ENCODE results near the gene MUSK. TPM values are rescaled to one million over a fixed set of nuclear protein-coding genes. Genes with fewer than 3 reads are reported as not detected.

The MUSK gene
- total RNA-seq, 1 donor from 2014 or later, result not detected

DNA sequence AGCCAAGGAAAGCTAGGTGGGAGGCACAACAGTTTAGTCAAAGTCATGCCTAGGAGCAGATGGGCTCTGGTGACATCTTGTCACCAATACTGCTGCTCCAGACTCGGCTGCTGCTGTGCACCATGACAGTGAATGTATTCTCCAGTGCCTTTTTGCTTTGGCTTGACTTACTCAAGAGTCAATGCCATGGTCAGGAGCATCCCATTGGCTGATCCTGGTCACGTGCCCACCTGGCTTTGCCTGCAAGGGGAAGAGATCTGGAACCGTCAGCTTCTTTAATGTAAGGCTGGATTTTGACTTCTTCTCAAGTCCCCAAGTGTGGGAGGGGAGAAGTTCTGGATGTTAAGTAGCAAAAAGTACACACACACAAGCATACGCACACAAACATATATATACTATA, 19.9 kb upstream of the MUSK start:
- no peaks in the 10 kb centered on the region for H3K4me1 Mint-ChIP-seq (ENCODE audit: low read depth, unreplicated experiment)
- no peaks in the 10 kb centered on the region for H3K36me3 Mint-ChIP-seq (ENCODE audit: unreplicated experiment)
- no peak overlapping the region for H3K27ac Mint-ChIP-seq (ENCODE audit: unreplicated experiment)
- H3K9me3 Mint-ChIP-seq (ENCODE audit: unreplicated experiment), result no peaks in the 10 kb centered on the region
- H3K27me3 Mint-ChIP-seq (ENCODE audit: unreplicated experiment), result peaks cover 1% of the 10 kb centered on the region
- TF ChIP-seq, protein P1, sequence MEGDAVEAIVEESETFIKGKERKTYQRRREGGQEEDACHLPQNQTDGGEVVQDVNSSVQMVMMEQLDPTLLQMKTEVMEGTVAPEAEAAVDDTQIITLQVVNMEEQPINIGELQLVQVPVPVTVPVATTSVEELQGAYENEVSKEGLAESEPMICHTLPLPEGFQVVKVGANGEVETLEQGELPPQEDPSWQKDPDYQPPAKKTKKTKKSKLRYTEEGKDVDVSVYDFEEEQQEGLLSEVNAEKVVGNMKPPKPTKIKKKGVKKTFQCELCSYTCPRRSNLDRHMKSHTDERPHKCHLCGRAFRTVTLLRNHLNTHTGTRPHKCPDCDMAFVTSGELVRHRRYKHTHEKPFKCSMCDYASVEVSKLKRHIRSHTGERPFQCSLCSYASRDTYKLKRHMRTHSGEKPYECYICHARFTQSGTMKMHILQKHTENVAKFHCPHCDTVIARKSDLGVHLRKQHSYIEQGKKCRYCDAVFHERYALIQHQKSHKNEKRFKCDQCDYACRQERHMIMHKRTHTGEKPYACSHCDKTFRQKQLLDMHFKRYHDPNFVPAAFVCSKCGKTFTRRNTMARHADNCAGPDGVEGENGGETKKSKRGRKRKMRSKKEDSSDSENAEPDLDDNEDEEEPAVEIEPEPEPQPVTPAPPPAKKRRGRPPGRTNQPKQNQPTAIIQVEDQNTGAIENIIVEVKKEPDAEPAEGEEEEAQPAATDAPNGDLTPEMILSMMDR (IDR thresholded peaks at IDR 0.05; ENCODE audit: partially characterized antibody, unreplicated experiment), result no peak
- no peak for DNase-seq
- no peak overlapping the region for H3K4me3 Mint-ChIP-seq (ENCODE audit: unreplicated experiment)

DNA sequence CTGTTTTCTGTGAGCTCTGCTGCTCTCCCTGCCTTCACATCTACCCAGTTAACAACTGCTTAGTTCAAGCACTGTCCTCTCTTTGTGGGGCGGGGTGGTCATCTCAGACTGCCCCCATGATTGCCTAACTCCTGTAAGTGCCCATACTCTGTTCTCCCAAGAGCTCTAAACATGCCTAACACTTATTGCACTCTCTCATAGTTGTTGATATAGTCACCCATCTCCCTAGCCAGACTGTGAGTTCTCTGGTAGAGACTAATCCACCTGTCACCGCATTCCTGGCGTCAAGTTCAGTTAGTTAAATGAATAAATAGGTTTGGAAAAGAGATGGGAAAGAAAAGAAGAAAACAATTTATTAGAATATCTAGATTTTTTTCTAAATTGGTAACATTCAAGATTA, 18.3 kb upstream of the MUSK start:
- H3K36me3 Mint-ChIP-seq (ENCODE audit: unreplicated experiment), result no peaks in the 10 kb centered on the region
- TF ChIP-seq, protein P1 (IDR thresholded peaks at IDR 0.05; ENCODE audit: partially characterized antibody, unreplicated experiment), result no peak
- no peak overlapping the region for H3K4me3 Mint-ChIP-seq (ENCODE audit: unreplicated experiment)
- peaks cover 1% of the 10 kb centered on the region for H3K27me3 Mint-ChIP-seq (ENCODE audit: unreplicated experiment)
- no peaks in the 10 kb centered on the region for H3K9me3 Mint-ChIP-seq (ENCODE audit: unreplicated experiment)
- H3K27ac Mint-ChIP-seq (ENCODE audit: unreplicated experiment), result no peak overlapping the region
- no peak for DNase-seq
- no peaks in the 10 kb centered on the region for H3K4me1 Mint-ChIP-seq (ENCODE audit: low read depth, unreplicated experiment)

DNA sequence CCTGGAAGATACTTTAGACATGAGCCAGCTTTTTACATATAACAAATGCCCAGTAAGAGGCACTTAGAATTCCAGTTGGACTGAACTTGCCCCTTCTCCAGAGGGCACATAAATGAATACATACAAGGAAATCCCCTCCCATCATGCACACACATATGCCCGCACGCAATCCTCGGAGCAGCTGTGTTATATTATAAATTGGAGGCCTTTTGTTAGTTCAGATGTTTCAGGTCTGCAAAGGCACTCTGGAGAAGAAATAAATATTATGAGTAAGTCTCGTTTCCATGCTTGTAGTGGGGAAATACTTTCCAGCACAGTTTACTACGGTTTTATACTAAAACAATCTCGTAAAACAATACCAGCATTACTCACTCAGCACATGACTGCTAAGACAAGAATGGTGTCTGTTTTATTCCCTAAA, 17.6 kb upstream of the MUSK start:
- Mint-ChIP-seq H3K4me3 (ENCODE audit: unreplicated experiment) (no peak overlapping the region), H3K27ac (ENCODE audit: unreplicated experiment) (no peak overlapping the region), H3K4me1 (ENCODE audit: low read depth, unreplicated experiment) (no peaks in the 10 kb centered on the region), H3K36me3 (ENCODE audit: unreplicated experiment) (no peaks in the 10 kb centered on the region), H3K27me3 (ENCODE audit: unreplicated experiment) (peaks cover 1% of the 10 kb centered on the region), H3K9me3 (ENCODE audit: unreplicated experiment) (no peaks in the 10 kb centered on the region)
- DNase-seq, result no peak
- TF ChIP-seq, protein P1 (IDR thresholded peaks at IDR 0.05; ENCODE audit: partially characterized antibody, unreplicated experiment), result no peak

DNA sequence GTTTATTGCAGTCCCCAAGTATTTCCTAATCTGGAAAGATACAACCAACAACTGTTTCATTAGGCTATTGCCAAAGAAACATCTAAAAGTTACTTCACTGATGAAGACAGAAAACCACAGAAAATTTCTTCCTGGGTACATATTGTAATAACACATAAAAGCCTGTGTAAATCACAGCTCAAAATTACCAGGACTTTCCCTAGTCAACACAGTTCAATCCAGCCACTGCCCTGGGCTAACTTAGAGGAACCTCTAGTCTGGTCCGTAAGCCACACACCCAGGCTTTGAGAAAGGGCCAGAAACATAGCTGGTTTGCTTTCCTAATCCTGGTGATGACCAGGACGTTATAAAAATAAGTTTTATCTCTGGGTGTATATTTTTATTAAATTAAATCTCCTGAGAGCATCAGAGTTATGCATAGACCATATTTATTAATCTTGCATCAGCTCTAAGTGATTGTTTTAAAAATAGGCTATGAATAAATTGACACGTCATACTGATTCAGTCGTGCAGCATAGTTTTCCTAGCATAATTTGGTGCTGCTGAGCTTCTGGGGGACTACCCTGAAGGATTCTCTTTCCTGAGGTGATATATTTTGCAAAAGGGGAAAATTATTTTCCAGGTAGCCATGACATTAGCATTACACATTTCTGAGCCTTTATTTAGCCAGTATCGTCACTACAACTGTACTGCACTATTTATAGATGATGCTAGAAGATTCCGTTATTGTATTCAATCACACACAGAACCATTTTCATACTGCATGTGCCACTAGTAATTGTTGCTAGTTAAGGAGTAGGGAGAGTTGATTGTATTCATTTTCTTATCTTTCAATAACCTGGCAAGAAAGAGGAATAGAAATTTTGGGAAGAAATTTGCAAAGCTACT, 12.6 kb upstream of the MUSK start:
- Mint-ChIP-seq H3K4me3 (ENCODE audit: unreplicated experiment) (no peak overlapping the region), H3K9me3 (ENCODE audit: unreplicated experiment) (no peaks in the 10 kb centered on the region), H3K27ac (ENCODE audit: unreplicated experiment) (no peak overlapping the region), H3K4me1 (ENCODE audit: low read depth, unreplicated experiment) (no peaks in the 10 kb centered on the region), H3K27me3 (ENCODE audit: unreplicated experiment) (peaks cover 4% of the 10 kb centered on the region), H3K36me3 (ENCODE audit: unreplicated experiment) (no peaks in the 10 kb centered on the region)
- DNase-seq, result no peak
- TF ChIP-seq, protein P1 (IDR thresholded peaks at IDR 0.05; ENCODE audit: partially characterized antibody, unreplicated experiment), result no peak

DNA sequence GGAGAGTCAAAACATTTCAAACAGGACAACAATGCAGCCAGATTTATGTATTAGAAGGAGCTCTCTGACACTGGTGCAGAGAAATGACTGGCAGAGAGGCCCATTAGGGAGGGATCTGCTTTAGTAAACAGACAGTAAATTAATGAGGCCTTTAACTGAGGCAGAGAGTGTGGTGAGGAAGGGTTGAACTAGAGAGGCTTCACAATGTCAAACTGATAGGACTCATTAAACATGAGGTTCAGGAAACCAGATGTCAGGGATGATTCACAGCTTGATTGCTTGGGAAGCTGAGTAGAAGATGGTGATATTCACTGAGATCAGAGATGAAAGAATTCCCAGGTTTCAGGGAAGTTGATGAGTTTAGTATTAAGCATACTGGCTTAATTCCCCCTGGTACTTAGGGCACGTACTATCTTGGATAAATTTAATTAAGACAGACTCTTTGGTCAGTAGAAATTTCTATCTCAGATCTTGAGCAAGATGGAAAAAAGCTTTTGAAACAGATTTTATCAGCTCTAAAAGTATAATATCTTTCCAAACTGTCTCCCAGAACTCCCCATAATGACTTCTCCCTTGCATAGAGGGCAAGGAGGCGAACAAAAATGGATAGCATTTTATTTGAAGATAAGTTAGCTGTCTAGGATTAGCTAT, 8.6 kb upstream of the MUSK start:
- Mint-ChIP-seq H3K4me3 (ENCODE audit: unreplicated experiment) (no peak overlapping the region), H3K27me3 (ENCODE audit: unreplicated experiment) (peaks cover 2% of the 10 kb centered on the region), H3K9me3 (ENCODE audit: unreplicated experiment) (no peaks in the 10 kb centered on the region), H3K36me3 (ENCODE audit: unreplicated experiment) (no peaks in the 10 kb centered on the region), H3K27ac (ENCODE audit: unreplicated experiment) (no peak overlapping the region), H3K4me1 (ENCODE audit: low read depth, unreplicated experiment) (no peaks in the 10 kb centered on the region)
- TF ChIP-seq, protein P1 (IDR thresholded peaks at IDR 0.05; ENCODE audit: partially characterized antibody, unreplicated experiment), result no peak
- DNase-seq, result no peak
